Cardiac muscle cell (in vitro differentiated cells and primary cell): ENCODE measurements around the gene UAP1L1. TPM values are rescaled to one million over a fixed set of nuclear protein-coding genes. Genes with fewer than 3 reads are reported as not detected.

Experiments
- DNase-seq, 2 donors: peaks; one replicate each; pipeline versions ENCODE4 v3.0.0 to v3.0.0-alpha.2; 2010 to 2017; ENCODE audit warnings: low read depth in 1 of 2, low spot score in 1 of 2
- H3K27ac ChIP-seq: fragments of 200-600 bp; sonication (generic); 2 replicates; pipeline ENCODE4 v1.5.1; 2016
- H3K27me3 ChIP-seq: fragments of 200-600 bp; sonication (generic); 2 replicates; pipeline ENCODE4 v1.6.0; 2016; ENCODE audit warnings: control low read depth
- H3K36me3 ChIP-seq: fragments of 200-600 bp; sonication (generic); 2 replicates; pipeline ENCODE4 v1.5.1; 2016; ENCODE audit warnings: control low read depth
- H3K4me1 ChIP-seq: fragments of 200-600 bp; sonication (generic); 2 replicates; pipeline ENCODE4 v1.8.1; 2017; ENCODE audit warnings: low read depth, mild to moderate bottlenecking, mixed run types
- H3K4me3 ChIP-seq: fragments of 200-600 bp; sonication (generic); 2 replicates; pipeline ENCODE4 v1.5.1; 2016; ENCODE audit warnings: mild to moderate bottlenecking
- H3K9me3 ChIP-seq: fragments of 200-600 bp; sonication (generic); 2 replicates; pipeline ENCODE4 v1.5.1; 2017; ENCODE audit warnings: low read depth, mild to moderate bottlenecking, control low read depth
- polyA plus RNA-seq: library from polyadenylated mRNA; unstranded; fragments of >200 nt; fragmentation: Nextera tagmentation; extraction: Ambion mirVana; gene quantifications from 2 replicates; pipeline ENCODE4 v1.2.1, GENCODE V29; 2016
- total RNA-seq: library from RNA; depleted of rRNA; stranded (reverse); fragments of >200 nt; gene quantifications from 2 replicates; pipeline ENCODE4 v1.2.3, GENCODE V29; 2016
- TF ChIP-seq, protein P1 (sequence below): IDR thresholded peaks from 2 replicates; pipeline ENCODE4 v1.5.1; 2012; ENCODE audit warnings: low read depth, mild to moderate bottlenecking, low read length

UAP1L1 gene
- total and polyA plus RNA-seq, 2 experiments from 2014 or later, result 9.9 to 13.3 TPM

- H3K36me3 ChIP-seq, result no peaks in the 10 kb centered on the region
- no peaks in the 10 kb centered on the region for H3K9me3 ChIP-seq
- peak in 1 of 2 donors; percentile 29 for DNase-seq
- H3K4me1 ChIP-seq, result no peaks in the 10 kb centered on the region
- TF ChIP-seq, protein P1, sequence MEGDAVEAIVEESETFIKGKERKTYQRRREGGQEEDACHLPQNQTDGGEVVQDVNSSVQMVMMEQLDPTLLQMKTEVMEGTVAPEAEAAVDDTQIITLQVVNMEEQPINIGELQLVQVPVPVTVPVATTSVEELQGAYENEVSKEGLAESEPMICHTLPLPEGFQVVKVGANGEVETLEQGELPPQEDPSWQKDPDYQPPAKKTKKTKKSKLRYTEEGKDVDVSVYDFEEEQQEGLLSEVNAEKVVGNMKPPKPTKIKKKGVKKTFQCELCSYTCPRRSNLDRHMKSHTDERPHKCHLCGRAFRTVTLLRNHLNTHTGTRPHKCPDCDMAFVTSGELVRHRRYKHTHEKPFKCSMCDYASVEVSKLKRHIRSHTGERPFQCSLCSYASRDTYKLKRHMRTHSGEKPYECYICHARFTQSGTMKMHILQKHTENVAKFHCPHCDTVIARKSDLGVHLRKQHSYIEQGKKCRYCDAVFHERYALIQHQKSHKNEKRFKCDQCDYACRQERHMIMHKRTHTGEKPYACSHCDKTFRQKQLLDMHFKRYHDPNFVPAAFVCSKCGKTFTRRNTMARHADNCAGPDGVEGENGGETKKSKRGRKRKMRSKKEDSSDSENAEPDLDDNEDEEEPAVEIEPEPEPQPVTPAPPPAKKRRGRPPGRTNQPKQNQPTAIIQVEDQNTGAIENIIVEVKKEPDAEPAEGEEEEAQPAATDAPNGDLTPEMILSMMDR, result no peak
- H3K27ac ChIP-seq, result no peak overlapping the region
- no peak overlapping the region for H3K4me3 ChIP-seq
- peaks cover 5% of the 10 kb centered on the region for H3K27me3 ChIP-seq
Measured at GRCh38 chr9:137127301-137128157, 50.2 kb downstream of the UAP1L1 start.

GRCh38 chr9:137128158-137128861 is 51.0 kb downstream of the UAP1L1 start:
- Histone ChIP-seq H3K27me3 (peaks cover 12% of the 10 kb centered on the region), H3K4me3 (peak overlapping the region; percentile 75), H3K9me3 (no peaks in the 10 kb centered on the region), H3K4me1 (no peaks in the 10 kb centered on the region), H3K36me3 (no peaks in the 10 kb centered on the region), H3K27ac (no peak overlapping the region)
- no peak for DNase-seq
- TF ChIP-seq, protein P1, result no peak

- DNase-seq, result peak in 1 of 2 donors; percentile 35
- peak overlapping the region; percentile 75 for H3K4me3 ChIP-seq
- H3K36me3 ChIP-seq, result no peaks in the 10 kb centered on the region
- H3K4me1 ChIP-seq, result no peaks in the 10 kb centered on the region
- H3K27ac ChIP-seq, result peak overlapping the region; percentile 3
- H3K9me3 ChIP-seq, result no peaks in the 10 kb centered on the region
- TF ChIP-seq, protein P1, result no peak
- peaks cover 19% of the 10 kb centered on the region for H3K27me3 ChIP-seq
Measured at GRCh38 chr9:137128862-137129455, 51.6 kb downstream of the UAP1L1 start.

DNA sequence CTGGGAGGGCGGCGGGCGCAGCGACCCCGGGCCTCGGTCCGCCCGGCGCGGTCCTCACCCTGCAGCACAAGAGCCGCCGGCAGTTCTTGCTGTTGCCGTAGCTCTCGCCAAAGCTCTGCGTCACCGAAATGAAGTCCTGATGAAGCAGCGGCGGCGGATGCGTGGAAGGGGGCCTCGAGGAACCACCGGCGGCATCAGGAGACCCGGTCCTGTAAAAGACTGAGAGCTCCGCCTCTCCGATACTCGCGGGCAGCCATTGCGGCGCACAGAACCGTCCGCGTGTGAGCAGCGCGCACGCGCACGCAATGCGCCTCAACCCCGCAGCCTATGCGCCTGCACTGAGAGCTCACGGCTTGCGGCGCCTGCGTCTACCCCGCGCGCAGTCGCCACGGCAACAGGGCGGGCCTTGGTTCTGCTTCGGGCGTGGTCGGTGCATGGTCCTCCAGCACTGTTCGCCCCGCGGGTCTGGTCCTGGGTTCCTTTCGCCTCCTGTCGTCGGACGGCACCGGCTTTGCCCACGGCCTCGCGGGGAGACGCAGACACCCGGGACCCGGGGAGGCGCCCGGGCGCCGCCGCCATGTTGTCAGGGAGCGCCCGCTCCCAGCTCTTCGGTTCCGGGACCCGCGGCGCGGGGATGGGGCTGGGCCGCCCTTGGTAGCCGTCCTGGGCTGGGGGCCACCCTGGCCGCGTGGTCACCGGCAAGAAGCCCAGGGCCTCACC is 52.3 kb downstream of the UAP1L1 start:
- TF ChIP-seq, protein P1, result no peak
- Histone ChIP-seq H3K9me3 (no peaks in the 10 kb centered on the region), H3K27ac (peak overlapping the region; percentile 3), H3K27me3 (peaks cover 24% of the 10 kb centered on the region), H3K4me3 (peak overlapping the region; percentile 75), H3K4me1 (no peaks in the 10 kb centered on the region), H3K36me3 (no peaks in the 10 kb centered on the region)
- DNase-seq, result peak; percentile 94

GRCh38 chr9:137130176-137130755 is 52.9 kb downstream of the UAP1L1 start:
- TF ChIP-seq, protein P1, result no peak
- Histone ChIP-seq H3K9me3 (no peaks in the 10 kb centered on the region), H3K4me1 (no peaks in the 10 kb centered on the region), H3K36me3 (no peaks in the 10 kb centered on the region), H3K27ac (no peak overlapping the region), H3K27me3 (peaks cover 30% of the 10 kb centered on the region), H3K4me3 (peak overlapping the region; percentile 75)
- peak in 1 of 2 donors; percentile 11 for DNase-seq
